SK-N-SH treated with all-trans-retinoic acid at 6 μM for 48 hours (cell line): ENCODE measurements around the gene IL1R1.
"Not testable (repeated sequence)": the region's sequence is repeated elsewhere in the genome, so short reads cannot be mapped to it uniquely, and the experiment has no call there.

Experiments
- ATAC-seq: fragments of 200-7000 bp; cut with Tn5 transposase; 3 replicates; pipeline ENCODE4 v1.9.1; 2020; ENCODE audit warnings: mild to moderate bottlenecking, moderate library complexity
- ARNTL ChIP-seq: fragments of 450-650 bp; formaldehyde crosslinking; IDR thresholded peaks from 2 replicates; pipeline ENCODE4 v1.5.0; 2020; ENCODE audit warnings: low read depth, mild to moderate bottlenecking, moderate library complexity, borderline replicate concordance
- BACH2 ChIP-seq: fragments of 250-450 bp; sonication (Bioruptor Pico); IDR thresholded peaks from 2 replicates; pipeline ENCODE4 v1.9.0; 2021; ENCODE audit warnings: mild to moderate bottlenecking, borderline replicate concordance
- ESRRG ChIP-seq: fragments of 250-450 bp; sonication (Bioruptor Pico); IDR thresholded peaks from 2 replicates; pipeline ENCODE4 v1.6.1; 2021; ENCODE audit warnings: mild to moderate bottlenecking
- ISL1 ChIP-seq: fragments of 250-450 bp; sonication (Bioruptor Pico); IDR thresholded peaks from 2 replicates; pipeline ENCODE4 v2.1.2; 2022; ENCODE audit warnings: mild to moderate bottlenecking, moderate library complexity
- OSR1 ChIP-seq: fragments of 250-450 bp; sonication (Bioruptor Pico); IDR thresholded peaks from 2 replicates; pipeline ENCODE4 v1.8.0; 2022; ENCODE audit warnings: moderate library complexity, mild to moderate bottlenecking, inconsistent platforms
- PPARA ChIP-seq: fragments of 250-450 bp; sonication (Bioruptor Pico); IDR thresholded peaks from 2 replicates; pipeline ENCODE4 v1.5.0; 2020; ENCODE audit warnings: mild to moderate bottlenecking, borderline replicate concordance
- RARB ChIP-seq: fragments of 250-450 bp; sonication (Bioruptor Pico); IDR thresholded peaks from 2 replicates; pipeline ENCODE4 v1.8.0; 2021; ENCODE audit warnings: mild to moderate bottlenecking, moderate library complexity
- SNAI2 ChIP-seq: fragments of 250-450 bp; sonication (Bioruptor Pico); IDR thresholded peaks from 2 replicates; pipeline ENCODE4 v1.5.0; 2020; ENCODE audit warnings: mild to moderate bottlenecking, moderate library complexity
- TCF4 ChIP-seq: fragments of 250-450 bp; sonication (Bioruptor Pico); IDR thresholded peaks from 2 replicates; pipeline ENCODE4 v1.8.0; 2021; ENCODE audit warnings: mild to moderate bottlenecking, moderate library complexity, borderline replicate concordance
- TOX ChIP-seq: fragments of 250-450 bp; sonication (Bioruptor Pico); IDR thresholded peaks from 2 replicates; pipeline ENCODE4 v1.8.0; 2021; ENCODE audit warnings: mild to moderate bottlenecking, moderate library complexity, borderline replicate concordance
- ZFP3 ChIP-seq: fragments of 250-450 bp; sonication (Bioruptor Pico); IDR thresholded peaks from 2 replicates; pipeline ENCODE4 v1.5.0; 2020; ENCODE audit warnings: mild to moderate bottlenecking, moderate library complexity
- ZFP30 ChIP-seq: fragments of 450-650 bp; formaldehyde crosslinking; IDR thresholded peaks from 2 replicates; pipeline ENCODE4 v1.5.0; 2022; ENCODE audit warnings: mild to moderate bottlenecking, moderate library complexity
- ZNF70 ChIP-seq: fragments of 450-650 bp; formaldehyde crosslinking; IDR thresholded peaks from 2 replicates; pipeline ENCODE4 v1.5.0; 2020; ENCODE audit warnings: mild to moderate bottlenecking, moderate library complexity
- ZNF8 ChIP-seq: fragments of 450-650 bp; formaldehyde crosslinking; IDR thresholded peaks from 2 replicates; pipeline ENCODE4 v1.5.0; 2020; ENCODE audit warnings: mild to moderate bottlenecking, moderate library complexity
- TF ChIP-seq, protein P1 (sequence below): fragments of 250-450 bp; sonication (Bioruptor Pico); IDR thresholded peaks from 2 replicates; pipeline ENCODE4 v1.5.1; 2020; ENCODE audit warnings: low read depth, mild to moderate bottlenecking, moderate library complexity
- TF ChIP-seq, protein P2 (sequence below): fragments of 250-450 bp; sonication (Bioruptor Pico); IDR thresholded peaks from 2 replicates; pipeline ENCODE4 v1.8.0; 2020; ENCODE audit warnings: mild to moderate bottlenecking, moderate library complexity, borderline replicate concordance
- TF ChIP-seq, protein P3 (sequence below): fragments of 250-450 bp; sonication (Bioruptor Pico); IDR thresholded peaks from 2 replicates; pipeline ENCODE4 v1.8.0; 2021; ENCODE audit warnings: low read depth, mild to moderate bottlenecking, moderate library complexity, borderline replicate concordance
- TF ChIP-seq, protein P4 (sequence below): fragments of 250-450 bp; sonication (Bioruptor Pico); IDR thresholded peaks from 2 replicates; pipeline ENCODE4 v1.5.0; 2020; ENCODE audit warnings: mild to moderate bottlenecking, moderate library complexity
- TF ChIP-seq, protein P5 (sequence below): fragments of 250-450 bp; sonication (Bioruptor Pico); IDR thresholded peaks from 2 replicates; pipeline ENCODE4 v1.5.1; 2021; ENCODE audit warnings: mild to moderate bottlenecking, moderate library complexity

The IL1R1 gene

DNA sequence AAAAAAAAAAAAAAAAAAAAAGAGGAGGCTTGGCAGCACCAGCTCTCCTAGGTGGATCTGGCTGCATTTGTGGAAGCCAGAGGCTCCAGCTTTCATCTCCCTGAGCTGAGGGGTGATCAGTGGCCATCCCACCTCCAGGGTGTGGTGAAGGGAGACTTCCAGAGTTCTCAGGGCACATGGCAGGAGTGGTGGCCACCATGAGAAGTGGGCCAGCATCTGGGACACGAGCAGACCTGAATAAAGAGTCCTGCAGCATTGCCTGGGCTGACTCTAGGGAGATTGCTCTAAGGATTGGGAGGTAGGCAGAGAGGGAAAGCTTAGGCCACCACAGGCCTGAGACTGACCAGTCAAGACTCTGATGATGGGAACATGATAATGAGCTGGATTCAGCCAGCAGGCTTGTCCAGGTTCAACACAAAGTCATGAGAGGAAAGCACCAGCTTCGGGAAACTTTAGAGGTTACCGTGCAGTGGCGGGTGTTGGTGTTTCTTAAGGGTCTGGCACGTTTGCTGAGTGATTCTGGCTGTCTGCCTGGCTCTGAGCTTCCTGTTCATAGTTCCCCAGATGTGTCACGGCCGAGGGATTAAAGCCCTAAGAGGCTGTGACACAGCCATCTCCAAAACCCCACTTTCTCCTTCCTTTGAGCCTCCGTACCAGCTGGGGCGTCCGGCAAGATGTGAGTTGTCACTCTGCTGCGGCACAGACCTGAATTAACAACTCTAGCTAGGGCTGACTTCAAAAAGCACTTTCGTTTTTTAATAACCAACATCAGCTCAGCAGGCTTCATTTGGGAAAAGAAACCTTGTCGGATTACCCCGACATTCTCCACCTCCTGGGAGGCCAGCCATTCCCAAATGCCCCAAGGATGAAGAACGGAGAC is 38.3 kb upstream of the IL1R1 start:
- ATAC-seq: peak; percentile 63
- no peak for TF ChIP-seq ZNF70 (CRISPR knock-in tag)
- TF ChIP-seq TOX: no peak
- TF ChIP-seq ISL1: no peak
- no peak for TF ChIP-seq RARB
- TF ChIP-seq, protein P1, sequence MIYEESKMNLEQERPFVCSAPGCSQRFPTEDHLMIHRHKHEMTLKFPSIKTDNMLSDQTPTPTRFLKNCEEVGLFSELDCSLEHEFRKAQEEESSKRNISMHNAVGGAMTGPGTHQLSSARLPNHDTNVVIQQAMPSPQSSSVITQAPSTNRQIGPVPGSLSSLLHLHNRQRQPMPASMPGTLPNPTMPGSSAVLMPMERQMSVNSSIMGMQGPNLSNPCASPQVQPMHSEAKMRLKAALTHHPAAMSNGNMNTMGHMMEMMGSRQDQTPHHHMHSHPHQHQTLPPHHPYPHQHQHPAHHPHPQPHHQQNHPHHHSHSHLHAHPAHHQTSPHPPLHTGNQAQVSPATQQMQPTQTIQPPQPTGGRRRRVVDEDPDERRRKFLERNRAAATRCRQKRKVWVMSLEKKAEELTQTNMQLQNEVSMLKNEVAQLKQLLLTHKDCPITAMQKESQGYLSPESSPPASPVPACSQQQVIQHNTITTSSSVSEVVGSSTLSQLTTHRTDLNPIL (CRISPR knock-in tag): no peak
- TF ChIP-seq ZFP30: no peak
- no peak for TF ChIP-seq ZFP3 (CRISPR knock-in tag)
- TF ChIP-seq, protein P2, sequence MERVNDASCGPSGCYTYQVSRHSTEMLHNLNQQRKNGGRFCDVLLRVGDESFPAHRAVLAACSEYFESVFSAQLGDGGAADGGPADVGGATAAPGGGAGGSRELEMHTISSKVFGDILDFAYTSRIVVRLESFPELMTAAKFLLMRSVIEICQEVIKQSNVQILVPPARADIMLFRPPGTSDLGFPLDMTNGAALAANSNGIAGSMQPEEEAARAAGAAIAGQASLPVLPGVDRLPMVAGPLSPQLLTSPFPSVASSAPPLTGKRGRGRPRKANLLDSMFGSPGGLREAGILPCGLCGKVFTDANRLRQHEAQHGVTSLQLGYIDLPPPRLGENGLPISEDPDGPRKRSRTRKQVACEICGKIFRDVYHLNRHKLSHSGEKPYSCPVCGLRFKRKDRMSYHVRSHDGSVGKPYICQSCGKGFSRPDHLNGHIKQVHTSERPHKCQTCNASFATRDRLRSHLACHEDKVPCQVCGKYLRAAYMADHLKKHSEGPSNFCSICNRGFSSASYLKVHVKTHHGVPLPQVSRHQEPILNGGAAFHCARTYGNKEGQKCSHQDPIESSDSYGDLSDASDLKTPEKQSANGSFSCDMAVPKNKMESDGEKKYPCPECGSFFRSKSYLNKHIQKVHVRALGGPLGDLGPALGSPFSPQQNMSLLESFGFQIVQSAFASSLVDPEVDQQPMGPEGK (CRISPR knock-in tag): no peak
- no peak for TF ChIP-seq PPARA (CRISPR knock-in tag)
- TF ChIP-seq SNAI2 (CRISPR knock-in tag): no peak
- no peak for TF ChIP-seq OSR1
- TF ChIP-seq BACH2 (CRISPR knock-in tag): no peak
- TF ChIP-seq ARNTL: no peak
- TF ChIP-seq ZNF8: no peak

DNA sequence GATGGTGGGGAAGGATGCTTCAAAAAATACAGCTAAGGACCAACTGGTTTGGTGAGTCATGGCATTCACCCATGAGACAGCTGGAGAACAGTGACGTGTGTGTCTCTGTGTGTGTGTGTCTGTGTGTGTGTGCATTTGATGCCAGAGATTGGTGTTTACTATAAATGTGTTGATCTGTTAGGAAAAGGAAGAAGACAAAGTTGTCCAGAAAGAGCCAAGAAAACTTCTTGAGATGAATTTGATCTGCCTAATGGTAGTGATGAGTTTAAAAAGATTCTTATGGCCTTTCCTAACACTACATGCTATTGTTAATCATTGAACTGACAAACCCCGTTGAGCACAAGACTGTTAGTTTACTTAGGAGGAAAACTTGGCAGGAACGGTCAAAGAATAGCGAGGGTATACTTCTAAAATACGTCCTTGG is 36.4 kb upstream of the IL1R1 start:
- 0 out of 3 replicates have a peak, but pooled peaks have one; percentile 12 for ATAC-seq

DNA sequence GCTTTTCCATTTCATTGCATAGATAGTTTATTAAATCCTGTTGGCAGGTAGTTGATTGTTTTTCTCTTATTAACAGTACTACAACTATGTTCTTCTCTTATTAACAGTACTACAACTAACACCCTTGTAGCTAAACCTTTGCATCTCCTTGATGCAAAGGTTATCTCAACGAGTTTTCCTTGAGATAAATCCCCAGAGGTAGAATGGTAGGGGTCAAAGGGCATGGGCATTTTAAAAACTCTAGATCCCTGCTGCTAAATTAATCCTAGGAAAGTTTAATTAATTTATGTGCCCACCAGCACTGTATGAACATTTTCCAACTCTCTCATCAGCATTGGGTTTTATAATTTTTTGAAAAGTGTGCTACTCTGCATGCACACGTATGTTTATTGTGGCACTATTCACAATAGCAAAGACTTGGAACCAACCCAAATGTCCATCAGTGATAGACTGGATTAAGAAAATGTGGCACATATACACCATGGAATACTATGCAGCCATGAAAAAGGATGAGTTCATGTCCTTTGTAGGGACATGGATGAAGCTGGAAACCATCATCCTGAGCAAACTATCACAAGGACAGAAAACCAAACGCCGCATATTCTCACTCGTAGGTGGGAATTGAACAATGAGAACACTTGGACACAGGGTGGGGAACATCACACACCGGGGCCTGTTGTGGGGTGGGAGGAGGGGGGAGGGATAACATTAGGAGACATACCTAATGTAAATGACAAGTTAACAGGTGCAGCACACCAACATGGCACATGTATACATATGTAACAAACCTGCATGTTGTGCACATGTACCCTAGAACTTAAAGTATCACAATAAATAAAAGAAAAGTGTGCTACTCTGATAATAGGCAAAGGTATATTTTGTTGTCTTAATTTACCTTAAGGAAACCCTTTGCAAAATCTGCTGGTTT is 35.5 kb upstream of the IL1R1 start:
- ATAC-seq: not testable (repeated sequence)

More for the DNA sequence above, 36.4 kb upstream of the IL1R1 start:
- TF ChIP-seq, protein P2 (CRISPR knock-in tag): no peak
- no peak for TF ChIP-seq RARB
- TF ChIP-seq ISL1: no peak
- TF ChIP-seq ESRRG (CRISPR knock-in tag): no peak
- TF ChIP-seq, protein P3, sequence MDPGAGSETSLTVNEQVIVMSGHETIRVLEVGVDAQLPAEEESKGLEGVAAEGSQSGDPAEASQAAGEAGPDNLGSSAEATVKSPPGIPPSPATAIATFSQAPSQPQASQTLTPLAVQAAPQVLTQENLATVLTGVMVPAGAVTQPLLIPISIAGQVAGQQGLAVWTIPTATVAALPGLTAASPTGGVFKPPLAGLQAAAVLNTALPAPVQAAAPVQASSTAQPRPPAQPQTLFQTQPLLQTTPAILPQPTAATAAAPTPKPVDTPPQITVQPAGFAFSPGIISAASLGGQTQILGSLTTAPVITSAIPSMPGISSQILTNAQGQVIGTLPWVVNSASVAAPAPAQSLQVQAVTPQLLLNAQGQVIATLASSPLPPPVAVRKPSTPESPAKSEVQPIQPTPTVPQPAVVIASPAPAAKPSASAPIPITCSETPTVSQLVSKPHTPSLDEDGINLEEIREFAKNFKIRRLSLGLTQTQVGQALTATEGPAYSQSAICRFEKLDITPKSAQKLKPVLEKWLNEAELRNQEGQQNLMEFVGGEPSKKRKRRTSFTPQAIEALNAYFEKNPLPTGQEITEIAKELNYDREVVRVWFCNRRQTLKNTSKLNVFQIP (CRISPR knock-in tag): no peak
- no peak for TF ChIP-seq ZNF8
- TF ChIP-seq ZFP3 (CRISPR knock-in tag): no peak

DNA sequence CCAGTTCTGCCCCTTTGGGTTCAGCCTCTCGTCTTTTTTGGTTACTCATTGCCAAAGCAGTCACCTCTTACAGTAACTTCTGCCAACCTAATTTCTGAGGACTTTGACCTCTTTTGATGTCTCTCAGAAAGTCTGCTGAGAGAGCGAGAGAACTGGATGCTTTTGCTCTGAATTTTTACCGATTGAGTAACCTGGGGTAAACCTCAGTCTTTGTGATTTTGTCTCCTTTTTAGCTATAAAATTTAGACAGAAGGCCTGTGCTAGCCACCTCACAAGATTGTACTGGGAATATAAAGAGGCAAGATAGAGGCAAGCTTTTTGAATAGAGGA is 34.8 kb upstream of the IL1R1 start:
- no peak for TF ChIP-seq TCF4 (CRISPR knock-in tag)
- TF ChIP-seq, protein P4, sequence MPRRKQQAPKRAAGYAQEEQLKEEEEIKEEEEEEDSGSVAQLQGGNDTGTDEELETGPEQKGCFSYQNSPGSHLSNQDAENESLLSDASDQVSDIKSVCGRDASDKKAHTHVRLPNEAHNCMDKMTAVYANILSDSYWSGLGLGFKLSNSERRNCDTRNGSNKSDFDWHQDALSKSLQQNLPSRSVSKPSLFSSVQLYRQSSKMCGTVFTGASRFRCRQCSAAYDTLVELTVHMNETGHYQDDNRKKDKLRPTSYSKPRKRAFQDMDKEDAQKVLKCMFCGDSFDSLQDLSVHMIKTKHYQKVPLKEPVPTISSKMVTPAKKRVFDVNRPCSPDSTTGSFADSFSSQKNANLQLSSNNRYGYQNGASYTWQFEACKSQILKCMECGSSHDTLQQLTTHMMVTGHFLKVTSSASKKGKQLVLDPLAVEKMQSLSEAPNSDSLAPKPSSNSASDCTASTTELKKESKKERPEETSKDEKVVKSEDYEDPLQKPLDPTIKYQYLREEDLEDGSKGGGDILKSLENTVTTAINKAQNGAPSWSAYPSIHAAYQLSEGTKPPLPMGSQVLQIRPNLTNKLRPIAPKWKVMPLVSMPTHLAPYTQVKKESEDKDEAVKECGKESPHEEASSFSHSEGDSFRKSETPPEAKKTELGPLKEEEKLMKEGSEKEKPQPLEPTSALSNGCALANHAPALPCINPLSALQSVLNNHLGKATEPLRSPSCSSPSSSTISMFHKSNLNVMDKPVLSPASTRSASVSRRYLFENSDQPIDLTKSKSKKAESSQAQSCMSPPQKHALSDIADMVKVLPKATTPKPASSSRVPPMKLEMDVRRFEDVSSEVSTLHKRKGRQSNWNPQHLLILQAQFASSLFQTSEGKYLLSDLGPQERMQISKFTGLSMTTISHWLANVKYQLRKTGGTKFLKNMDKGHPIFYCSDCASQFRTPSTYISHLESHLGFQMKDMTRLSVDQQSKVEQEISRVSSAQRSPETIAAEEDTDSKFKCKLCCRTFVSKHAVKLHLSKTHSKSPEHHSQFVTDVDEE (CRISPR knock-in tag): no peak
- TF ChIP-seq, protein P5, sequence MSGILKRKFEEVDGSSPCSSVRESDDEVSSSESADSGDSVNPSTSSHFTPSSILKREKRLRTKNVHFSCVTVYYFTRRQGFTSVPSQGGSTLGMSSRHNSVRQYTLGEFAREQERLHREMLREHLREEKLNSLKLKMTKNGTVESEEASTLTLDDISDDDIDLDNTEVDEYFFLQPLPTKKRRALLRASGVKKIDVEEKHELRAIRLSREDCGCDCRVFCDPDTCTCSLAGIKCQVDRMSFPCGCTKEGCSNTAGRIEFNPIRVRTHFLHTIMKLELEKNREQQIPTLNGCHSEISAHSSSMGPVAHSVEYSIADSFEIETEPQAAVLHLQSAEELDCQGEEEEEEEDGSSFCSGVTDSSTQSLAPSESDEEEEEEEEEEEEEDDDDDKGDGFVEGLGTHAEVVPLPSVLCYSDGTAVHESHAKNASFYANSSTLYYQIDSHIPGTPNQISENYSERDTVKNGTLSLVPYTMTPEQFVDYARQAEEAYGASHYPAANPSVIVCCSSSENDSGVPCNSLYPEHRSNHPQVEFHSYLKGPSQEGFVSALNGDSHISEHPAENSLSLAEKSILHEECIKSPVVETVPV (CRISPR knock-in tag): no peak
- ATAC-seq: no peak
